HG03460 (cell line): ENCODE data around the gene MYBPC3.
A peak's percentile ranks its signal among the peaks of the same experiment; 100 is the strongest.

ENCODE experiments used
- ATAC-seq: cut with Tn5 transposase; IDR thresholded peaks from one replicate; pipeline ENCODE4 v1.9.1; 2021; ENCODE audit not compliant: unreplicated experiment

Gene MYBPC3

DNA sequence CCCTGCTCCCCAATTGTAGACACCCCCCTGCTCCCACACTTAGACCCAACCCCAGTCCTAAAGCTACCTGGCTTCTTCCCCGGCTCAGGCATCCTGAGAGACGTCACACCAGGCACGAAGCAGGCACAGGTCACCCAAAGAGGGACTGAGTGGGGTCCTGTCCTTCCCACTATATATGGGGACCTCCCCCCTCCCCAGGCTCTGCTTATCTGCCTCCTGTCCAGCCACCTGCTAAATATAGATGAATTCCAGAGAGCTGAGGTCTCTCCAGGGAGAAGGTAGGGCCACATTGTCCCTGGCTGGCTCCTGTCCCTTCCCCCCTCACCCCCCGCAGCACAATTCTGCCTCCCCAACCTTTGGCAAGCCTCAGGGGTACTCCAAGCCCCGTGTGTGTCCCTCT is at the start of gene MYBPC3:
Gene MYBPC3 (minus strand): TSS at position 147 of the 400 bp plus-strand sequence. CDS start 55 bp downstream, at position 92.
- no peak for ATAC-seq

DNA sequence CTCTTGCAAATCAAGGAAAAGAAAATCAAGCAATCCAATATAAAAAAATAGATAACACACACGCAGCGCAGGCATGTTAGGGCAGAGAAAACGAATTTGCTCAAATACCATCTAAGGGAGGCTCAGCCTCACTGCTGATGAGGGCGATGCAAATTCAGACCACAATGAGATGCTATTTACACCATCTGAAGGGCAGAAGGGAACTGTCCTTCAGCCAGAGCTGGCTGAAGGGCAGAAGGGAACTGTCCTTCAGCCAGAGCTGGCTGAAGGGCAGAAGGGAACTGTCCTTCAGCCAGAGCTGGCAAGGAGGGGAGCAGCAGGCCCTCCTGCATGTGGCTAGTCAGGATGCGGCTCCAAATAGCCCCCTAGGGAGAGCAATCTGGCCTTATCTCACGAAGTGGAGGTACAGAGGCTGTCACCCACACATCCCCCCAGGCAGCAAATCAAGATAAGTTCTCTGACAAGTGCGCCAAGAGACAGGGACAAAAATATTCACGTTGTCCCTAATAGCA is 48.3 kb upstream of the MYBPC3 start:
- ATAC-seq: peak; percentile 60

DNA sequence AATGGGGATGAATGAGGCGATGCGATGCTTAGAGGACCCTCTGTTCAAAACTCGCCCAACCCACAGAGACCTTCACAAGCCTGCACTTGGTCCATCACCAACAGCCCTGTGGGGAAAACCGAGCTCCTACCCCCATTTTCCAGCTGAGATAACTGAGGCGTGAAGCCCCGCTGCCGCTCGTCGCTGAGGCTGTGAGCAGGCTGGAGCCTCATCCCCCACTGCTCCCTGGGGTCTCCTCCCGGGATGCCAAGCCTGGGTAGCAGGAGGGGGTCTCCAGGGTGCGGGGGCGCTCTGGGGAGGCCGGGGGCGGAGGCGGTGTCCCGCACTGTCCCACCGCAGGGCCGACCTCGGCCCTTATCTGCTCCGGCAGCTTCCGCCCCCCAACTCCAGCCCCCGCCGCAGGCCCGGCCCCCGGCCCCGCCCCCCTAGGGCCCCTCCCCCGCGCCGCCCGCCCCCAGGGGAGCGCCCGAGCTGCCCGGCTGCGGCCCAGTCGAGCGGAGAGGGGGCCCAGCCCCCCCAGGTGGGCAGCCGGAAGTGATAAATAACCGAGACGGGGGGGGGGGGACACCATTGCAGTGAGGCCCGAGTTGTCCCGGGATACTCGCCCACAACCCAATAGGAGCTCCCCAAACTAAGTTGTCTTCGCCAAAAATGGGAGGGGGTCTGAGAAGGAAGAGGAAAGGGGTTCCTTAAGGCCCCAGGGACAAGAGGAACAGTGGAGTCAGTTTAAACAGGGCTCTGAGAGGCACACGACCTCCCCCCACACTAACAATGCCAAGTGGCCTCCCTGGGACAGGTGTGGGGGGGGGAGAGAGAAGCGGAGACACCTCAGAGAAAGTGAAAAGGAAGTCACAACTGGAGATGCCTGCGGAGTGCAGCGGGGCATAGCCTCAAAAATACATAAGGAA is 47.6 kb upstream of the MYBPC3 start:
- ATAC-seq: peak; percentile 47

DNA sequence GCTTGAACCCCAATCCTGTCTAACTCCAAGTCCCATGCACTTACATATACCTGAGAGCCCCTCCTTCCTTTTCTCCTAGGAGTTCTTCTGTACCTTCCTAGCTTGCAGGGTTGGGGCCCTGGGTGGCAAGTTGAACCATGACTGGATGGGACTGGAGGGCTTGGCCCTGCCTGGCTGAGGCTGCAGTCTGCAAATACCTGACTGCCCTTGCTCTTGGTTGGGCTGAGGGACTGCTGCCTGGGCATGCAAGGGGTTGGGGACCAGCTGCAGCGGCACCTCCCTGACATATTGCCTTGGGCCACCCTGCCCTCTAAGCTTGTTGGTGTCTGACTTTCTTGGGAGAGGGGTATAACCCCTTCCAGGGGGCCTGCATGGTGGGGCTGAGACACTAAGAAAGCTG is 46.0 kb upstream of the MYBPC3 start:
- ATAC-seq: no peak

- ATAC-seq: no peak
These were observed 45.5 kb upstream of the MYBPC3 start for GRCh38 chr11:47398011-47398410.

DNA sequence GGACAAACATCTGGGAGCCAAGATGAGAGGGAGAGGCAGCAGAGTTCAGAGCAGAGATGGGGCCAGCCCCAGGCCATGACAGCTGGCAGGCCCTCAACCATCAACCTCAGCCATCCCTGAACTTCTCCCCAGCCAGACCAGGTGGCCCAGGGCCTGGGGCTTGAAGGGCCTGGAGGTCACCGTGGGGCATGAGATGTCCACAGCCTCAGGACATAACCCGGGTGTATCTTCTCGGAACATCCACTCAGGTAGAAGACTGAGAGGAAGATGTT is 43.5 kb upstream of the MYBPC3 start:
- ATAC-seq: no peak

- ATAC-seq: no peak
These were observed 42.9 kb upstream of the MYBPC3 start for GRCh38 chr11:47395223-47396048.

- no peak for ATAC-seq
These were observed 42.1 kb upstream of the MYBPC3 start for GRCh38 chr11:47394322-47395222.

GRCh38 chr11:47394050-47394321 is 41.5 kb upstream of the MYBPC3 start:
- ATAC-seq: no peak

GRCh38 chr11:47393163-47394049 is 40.9 kb upstream of the MYBPC3 start:
- no peak for ATAC-seq

- no peak for ATAC-seq
These were observed 40.2 kb upstream of the MYBPC3 start for GRCh38 chr11:47392546-47393162.

- ATAC-seq: no peak
These were observed 39.4 kb upstream of the MYBPC3 start for GRCh38 chr11:47391711-47392432.

- ATAC-seq: no peak
These were observed 38.6 kb upstream of the MYBPC3 start for GRCh38 chr11:47391077-47391583.

DNA sequence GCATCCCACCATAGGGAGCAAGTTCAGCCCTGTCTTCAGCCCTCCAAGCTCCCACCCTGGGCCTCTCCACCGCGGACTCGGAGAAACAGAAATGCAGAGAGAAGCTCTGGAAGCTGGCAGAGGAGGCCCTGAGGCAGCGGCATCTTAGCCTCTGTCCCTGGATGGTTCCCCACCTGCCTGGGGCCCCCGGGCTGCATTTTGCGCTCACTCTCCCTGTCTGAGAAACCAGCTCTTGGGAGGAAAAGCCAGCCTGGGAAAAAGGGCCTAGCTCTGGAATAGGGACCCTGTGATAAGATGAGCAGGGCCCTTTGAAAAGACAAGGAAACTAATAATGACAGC is 37.9 kb upstream of the MYBPC3 start:
- no peak for ATAC-seq

GRCh38 chr11:47389577-47390421 is 37.3 kb upstream of the MYBPC3 start:
- ATAC-seq: no peak

DNA sequence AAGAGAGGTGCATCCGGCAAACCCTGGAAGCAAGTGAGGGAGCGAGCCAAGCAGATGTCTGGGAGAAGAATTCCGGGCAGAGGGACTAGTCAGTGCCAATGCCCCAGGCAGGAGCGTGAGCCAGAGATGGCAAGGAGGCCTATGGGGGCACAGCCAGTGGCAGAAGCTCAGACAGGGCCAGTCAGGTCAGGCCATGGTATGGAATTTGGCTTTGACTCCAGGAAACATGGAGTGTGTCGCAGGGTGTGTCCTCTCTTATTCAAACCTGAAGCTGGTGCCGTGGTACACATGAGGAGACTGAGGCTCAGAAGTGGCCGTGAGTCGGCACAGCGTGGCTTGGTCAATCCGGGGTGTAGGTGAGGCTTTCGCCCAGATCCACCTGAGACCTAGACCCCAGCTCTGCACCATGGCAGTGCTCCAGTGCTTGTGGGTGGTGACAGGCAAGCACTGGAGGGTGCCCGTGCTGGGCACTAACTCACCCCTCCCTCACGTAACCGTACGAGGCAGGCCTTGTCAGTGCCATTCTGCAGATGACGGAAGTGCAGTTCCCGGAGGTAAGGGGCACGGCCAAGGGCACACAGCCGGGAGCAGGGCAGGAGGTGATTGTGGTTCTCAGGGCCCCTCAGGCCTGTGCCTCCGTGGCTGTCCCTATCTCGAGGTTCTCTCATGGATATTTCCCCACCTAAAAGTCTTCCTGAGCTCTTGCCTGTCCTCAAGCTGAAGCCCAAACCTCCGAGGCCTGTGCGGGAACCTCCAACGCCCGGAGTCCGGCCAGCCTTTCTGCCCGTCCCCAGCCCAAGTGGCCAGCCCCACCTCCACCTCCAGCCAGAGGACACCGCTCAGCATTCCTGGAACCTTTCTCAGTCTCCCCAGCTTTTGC is 36.4 kb upstream of the MYBPC3 start:
- no peak for ATAC-seq
